ENCODE data around the gene GNGT2. TPM values are rescaled to one million over a fixed set of nuclear protein-coding genes. Genes with fewer than 3 reads are reported as not detected.
"Not testable (repeated sequence)": the region's sequence is repeated elsewhere in the genome, so short reads cannot be mapped to it uniquely, and the experiment has no call there.

Gene GNGT2
- total RNA-seq, 4 donors from 2014 or later: 0.68 to 4.0 TPM; not detected in 2

DNA sequence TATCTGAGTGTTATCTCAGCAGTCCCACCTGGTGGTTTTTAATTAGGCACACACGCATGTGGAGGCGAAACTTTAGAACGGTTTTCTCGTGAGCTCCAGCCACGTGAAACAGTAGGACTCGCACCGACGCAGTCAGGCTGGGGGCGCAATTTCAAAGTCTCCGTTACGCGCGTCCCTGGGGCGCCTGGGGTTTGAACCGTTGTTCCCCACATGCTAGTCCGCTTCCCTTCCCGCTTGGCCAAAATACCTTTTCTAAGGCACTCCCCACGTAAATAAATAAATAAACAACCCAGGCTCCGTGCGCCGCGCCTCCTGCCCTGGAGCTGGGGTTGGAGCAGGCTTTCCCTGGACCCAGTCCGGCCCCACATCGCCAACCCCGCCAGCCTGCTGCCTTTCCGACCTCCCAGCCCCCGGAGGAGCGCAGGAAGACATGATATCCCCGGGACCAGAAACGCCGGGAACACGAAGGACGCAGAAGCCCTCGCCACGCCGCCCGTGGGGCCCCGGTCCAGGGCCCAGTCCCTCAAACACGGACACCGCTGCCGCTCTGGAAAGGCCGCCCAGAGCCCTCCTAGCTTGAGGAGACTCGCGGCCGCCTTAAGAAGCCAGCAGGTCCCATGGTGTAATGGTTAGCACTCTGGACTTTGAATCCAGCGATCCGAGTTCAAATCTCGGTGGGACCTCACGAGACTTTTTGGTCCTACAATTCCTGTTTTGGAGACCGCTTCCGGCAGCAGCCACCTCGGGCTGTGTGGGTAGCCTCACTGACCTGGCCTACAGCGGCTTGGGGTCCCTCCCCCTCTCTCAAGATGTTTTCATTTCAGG lies 18.2 kb downstream of the GNGT2 start:
- DNase-seq: peak; percentile 94
- intact Hi-C loops (cut with DNase I; ENCODE audit: low total_unique reads): no loop called here
- H3K36me3 ChIP-seq: no peaks in the 10 kb centered on the region
- peak overlapping the region; percentile 88 to 98 (median 96) for H3K27ac ChIP-seq
- H3K27me3 ChIP-seq: no peaks in the 10 kb centered on the region
- H3K4me3 ChIP-seq: peak overlapping the region; percentile 60 to 81 (median 68)
- peaks cover 0 to 21% (median 10%) of the 10 kb centered on the region in 4 donors for H3K4me1 ChIP-seq
- 0% methylated on average over 49 of the region's 53 CpGs; no CpG with 5 or more reads in 1 of the 2 donors for WGBS, 2 donors (ENCODE audit: low coverage in 1 of 2)
- in situ Hi-C loops (cut with MboI; ENCODE audit: low pct_ligation_motif_present in 1 of 4, low pct_unique_long_range_greater_than_20kb in 1 of 4, low sequenced_read_pairs in 3 of 4): no loop called here
- TF ChIP-seq, protein P1, sequence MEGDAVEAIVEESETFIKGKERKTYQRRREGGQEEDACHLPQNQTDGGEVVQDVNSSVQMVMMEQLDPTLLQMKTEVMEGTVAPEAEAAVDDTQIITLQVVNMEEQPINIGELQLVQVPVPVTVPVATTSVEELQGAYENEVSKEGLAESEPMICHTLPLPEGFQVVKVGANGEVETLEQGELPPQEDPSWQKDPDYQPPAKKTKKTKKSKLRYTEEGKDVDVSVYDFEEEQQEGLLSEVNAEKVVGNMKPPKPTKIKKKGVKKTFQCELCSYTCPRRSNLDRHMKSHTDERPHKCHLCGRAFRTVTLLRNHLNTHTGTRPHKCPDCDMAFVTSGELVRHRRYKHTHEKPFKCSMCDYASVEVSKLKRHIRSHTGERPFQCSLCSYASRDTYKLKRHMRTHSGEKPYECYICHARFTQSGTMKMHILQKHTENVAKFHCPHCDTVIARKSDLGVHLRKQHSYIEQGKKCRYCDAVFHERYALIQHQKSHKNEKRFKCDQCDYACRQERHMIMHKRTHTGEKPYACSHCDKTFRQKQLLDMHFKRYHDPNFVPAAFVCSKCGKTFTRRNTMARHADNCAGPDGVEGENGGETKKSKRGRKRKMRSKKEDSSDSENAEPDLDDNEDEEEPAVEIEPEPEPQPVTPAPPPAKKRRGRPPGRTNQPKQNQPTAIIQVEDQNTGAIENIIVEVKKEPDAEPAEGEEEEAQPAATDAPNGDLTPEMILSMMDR (IDR thresholded peaks at IDR 0.05): peak in 3 of 5 experiments; percentile 15 to 40 (median 23)
- peak in 1 of 3 donors; percentile 54 for TF ChIP-seq POLR2AphosphoS5 (IDR thresholded peaks at IDR 0.05)
- no peak for TF ChIP-seq EP300 (IDR thresholded peaks at IDR 0.05; ENCODE audit: low read depth)
- TF ChIP-seq POLR2A (IDR thresholded peaks at IDR 0.05): peak; percentile 50
- no peaks in the 10 kb centered on the region for H3K9me3 ChIP-seq

DNA sequence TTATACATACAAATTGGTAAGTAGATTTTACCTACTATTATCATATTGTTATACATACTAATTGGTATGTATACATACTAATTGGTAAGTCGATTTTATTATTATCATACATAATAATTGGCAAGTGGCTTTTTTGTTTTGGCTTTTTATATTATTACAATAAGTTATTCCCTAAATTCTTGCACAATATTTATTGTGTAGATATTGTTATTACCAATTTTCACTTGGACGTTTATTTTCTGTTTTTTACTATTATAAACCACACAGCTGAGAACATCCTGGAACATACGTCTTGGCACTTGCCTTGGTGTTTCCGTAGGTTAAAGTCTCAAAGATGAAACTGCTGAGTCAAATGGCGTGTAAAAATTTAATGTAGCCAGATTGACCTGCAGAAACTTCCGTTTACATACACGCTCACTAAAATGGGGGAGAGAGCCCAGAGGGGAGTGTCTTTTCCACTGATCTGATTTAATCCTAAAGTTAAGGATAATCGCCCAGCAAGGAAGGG lies 18.9 kb downstream of the GNGT2 start:
- Histone ChIP-seq H3K27me3 (no peaks in the 10 kb centered on the region), H3K9me3 (no peaks in the 10 kb centered on the region), H3K4me3 (peak overlapping the region; percentile 60 to 81 (median 68)), H3K27ac (peak overlapping the region; percentile 88 to 98 (median 96)), H3K36me3 (no peaks in the 10 kb centered on the region), H3K4me1 (peaks cover 0 to 21% (median 10%) of the 10 kb centered on the region in 4 donors)
- WGBS, 2 donors (ENCODE audit: low coverage in 1 of 2): 4 to 5% methylated on average over 3 to 8 of the region's 8 CpGs
- DNase-seq: no peak
- TF ChIP-seq, protein P1 (IDR thresholded peaks at IDR 0.05): no peak
- TF ChIP-seq POLR2AphosphoS5 (IDR thresholded peaks at IDR 0.05): no peak
- no peak for TF ChIP-seq EP300 (IDR thresholded peaks at IDR 0.05; ENCODE audit: low read depth)
- no peak for TF ChIP-seq POLR2A (IDR thresholded peaks at IDR 0.05)
- intact Hi-C loops (cut with DNase I; ENCODE audit: low total_unique reads): no loop called here
- in situ Hi-C loops (cut with MboI; ENCODE audit: low pct_ligation_motif_present in 1 of 4, low pct_unique_long_range_greater_than_20kb in 1 of 4, low sequenced_read_pairs in 3 of 4): no loop called here

DNA sequence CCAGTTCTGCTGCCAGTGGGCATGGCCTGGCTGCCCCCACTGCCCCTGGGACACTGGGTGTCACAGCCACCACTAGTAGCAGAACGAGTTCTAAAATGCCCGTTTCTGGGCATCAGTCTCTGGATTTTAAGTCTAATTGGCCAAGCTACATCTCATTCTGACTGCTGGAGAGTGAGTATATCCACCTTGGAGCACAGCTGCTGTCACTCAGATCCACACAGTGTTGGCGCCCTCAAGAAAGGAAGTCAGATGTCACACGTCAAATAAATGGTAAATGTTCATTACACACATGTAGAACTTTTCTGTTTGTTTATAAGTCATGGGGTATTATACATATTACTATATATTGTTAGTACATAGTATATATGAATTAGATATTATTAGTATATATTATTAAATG lies 19.4 kb downstream of the GNGT2 start:
- WGBS, 2 donors (ENCODE audit: low coverage in 1 of 2): 45 to 57% methylated on average over 1 to 4 of the region's 4 CpGs
- intact Hi-C loops (cut with DNase I; ENCODE audit: low total_unique reads): no loop called here

DNA sequence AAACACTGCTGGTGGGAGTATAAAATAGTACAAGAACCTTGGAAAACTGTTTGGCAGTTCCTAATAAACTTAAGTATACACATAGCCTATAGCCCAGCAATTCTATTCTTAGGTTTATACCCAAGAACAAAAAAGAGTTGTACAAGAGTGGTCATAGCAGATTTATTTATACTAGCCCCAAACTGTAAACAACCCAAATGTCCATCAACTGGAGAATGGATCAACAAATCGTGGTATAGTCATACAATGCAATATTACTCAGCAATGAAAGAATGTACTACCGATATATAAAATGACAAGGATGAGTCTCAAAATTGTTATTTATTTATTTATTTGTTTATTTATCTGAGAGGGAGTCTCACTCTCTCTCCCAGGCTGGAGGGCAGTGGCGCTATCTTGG lies 23.1 kb downstream of the GNGT2 start:
- peaks cover 5 to 6% of the 10 kb centered on the region in 2 donors for H3K9me3 ChIP-seq
- TF ChIP-seq POLR2A (IDR thresholded peaks at IDR 0.05) (no peak), POLR2AphosphoS5 (IDR thresholded peaks at IDR 0.05) (no peak), EP300 (IDR thresholded peaks at IDR 0.05; ENCODE audit: low read depth) (no peak)
- TF ChIP-seq, protein P1 (IDR thresholded peaks at IDR 0.05): no peak
- H3K27ac ChIP-seq: no peak overlapping the region
- H3K4me1 ChIP-seq: peaks cover 0 to 12% (median 3%) of the 10 kb centered on the region in 4 donors
- no peak for DNase-seq
- intact Hi-C loops (cut with DNase I; ENCODE audit: low total_unique reads) (no loop called here), in situ Hi-C loops (cut with MboI; ENCODE audit: low pct_ligation_motif_present in 1 of 4, low pct_unique_long_range_greater_than_20kb in 1 of 4, low sequenced_read_pairs in 3 of 4) (no loop called here)
- H3K27me3 ChIP-seq: no peaks in the 10 kb centered on the region
- 85 to 100% methylated on average over 2 to 3 of the region's 3 CpGs for WGBS, 2 donors (ENCODE audit: low coverage in 1 of 2)
- no peak overlapping the region for H3K4me3 ChIP-seq
- no peaks in the 10 kb centered on the region for H3K36me3 ChIP-seq

More for the DNA sequence above, 19.4 kb downstream of the GNGT2 start:
- in situ Hi-C loops (cut with MboI; ENCODE audit: low pct_ligation_motif_present in 1 of 4, low pct_unique_long_range_greater_than_20kb in 1 of 4, low sequenced_read_pairs in 3 of 4): no loop called here
- peaks cover 0 to 21% (median 10%) of the 10 kb centered on the region in 4 donors for H3K4me1 ChIP-seq
- peak overlapping the region in 3 of 4 donors; percentile 88 to 98 (median 97) for H3K27ac ChIP-seq
- H3K27me3 ChIP-seq: no peaks in the 10 kb centered on the region
- no peak for TF ChIP-seq POLR2A (IDR thresholded peaks at IDR 0.05)
- TF ChIP-seq, protein P1 (IDR thresholded peaks at IDR 0.05): no peak
- TF ChIP-seq EP300 (IDR thresholded peaks at IDR 0.05; ENCODE audit: low read depth): no peak
- no peak for TF ChIP-seq POLR2AphosphoS5 (IDR thresholded peaks at IDR 0.05)
- no peaks in the 10 kb centered on the region for H3K36me3 ChIP-seq
- no peaks in the 10 kb centered on the region for H3K9me3 ChIP-seq
- DNase-seq: no peak
- H3K4me3 ChIP-seq: no peak overlapping the region

DNA sequence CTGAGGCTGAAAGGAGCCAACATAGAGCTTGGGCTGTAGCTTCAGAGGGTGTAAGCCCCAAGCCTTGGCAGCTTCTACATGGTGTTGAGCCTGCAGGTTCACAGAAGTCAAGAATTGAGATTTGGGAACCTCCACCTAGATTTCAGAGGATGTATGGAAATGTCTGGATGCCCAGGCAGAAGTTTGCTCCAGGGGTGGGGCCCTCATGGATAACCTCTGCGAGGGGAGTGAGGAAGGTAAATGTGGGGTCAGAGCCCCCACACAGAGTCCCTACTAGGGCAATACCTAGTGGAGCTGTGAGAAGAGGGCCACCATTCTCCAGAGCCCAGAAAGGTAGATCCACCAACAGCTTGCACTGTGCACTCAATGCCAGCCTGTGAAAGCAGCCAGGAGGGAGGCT lies 25.0 kb downstream of the GNGT2 start:
- H3K36me3 ChIP-seq; DNase-seq; H3K27ac ChIP-seq; in situ Hi-C loops (cut with MboI; ENCODE audit: low pct_ligation_motif_present in 1 of 4, low pct_unique_long_range_greater_than_20kb in 1 of 4, low sequenced_read_pairs in 3 of 4); H3K4me1 ChIP-seq; intact Hi-C loops (cut with DNase I; ENCODE audit: low total_unique reads); H3K9me3 ChIP-seq; H3K27me3 ChIP-seq; H3K4me3 ChIP-seq: not testable (repeated sequence)
- 92% methylated on average over 1 of the region's 1 CpG; no CpG with 5 or more reads in 1 of the 2 donors for whole genome bisulfite sequencing, 2 donors (ENCODE audit: low coverage in 1 of 2)

DNA sequence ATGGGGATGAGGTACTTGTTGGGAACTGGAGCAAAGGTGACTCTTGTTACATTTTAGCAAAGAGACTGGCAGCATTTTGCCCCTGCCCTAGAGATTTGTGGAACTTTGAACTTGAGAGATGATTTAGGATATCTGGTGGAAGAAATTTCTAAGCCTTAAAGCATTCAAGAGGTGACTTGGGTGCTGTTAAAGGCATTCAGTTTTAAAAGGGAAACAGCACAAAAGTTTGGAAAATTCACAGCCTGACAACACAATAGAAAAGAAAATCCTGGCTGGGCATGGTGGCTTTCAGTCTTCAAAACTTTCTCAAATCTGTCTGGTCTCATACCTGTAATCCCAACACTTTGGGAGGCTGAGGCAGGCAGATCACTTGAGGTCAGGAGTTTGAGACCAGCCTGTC lies 25.9 kb downstream of the GNGT2 start:
- H3K36me3 ChIP-seq, H3K4me1 ChIP-seq, H3K27me3 ChIP-seq, H3K9me3 ChIP-seq, H3K4me3 ChIP-seq, H3K27ac ChIP-seq, DNase-seq: not testable (repeated sequence)
- intact Hi-C loops (cut with DNase I; ENCODE audit: low total_unique reads): loop anchor here (5.0 kb wide), 1 partner anchor 38 kb away; no protein-coding TSS in a partner anchor
- in situ Hi-C loops (cut with MboI; ENCODE audit: low pct_ligation_motif_present in 1 of 4, low pct_unique_long_range_greater_than_20kb in 1 of 4, low sequenced_read_pairs in 3 of 4): loop anchor here in 1 of 4 donors (5.0 kb wide), 1 partner anchor 43 kb away; no protein-coding TSS in a partner anchor

All from transverse colon (tissue), 4 donors.